Esophagus squamous epithelium (tissue), 5 donors: ENCODE results near the gene COL15A1. TPM values are rescaled to one million over a fixed set of nuclear protein-coding genes. Genes with fewer than 3 reads are reported as not detected.

Experiments
- DNase-seq: peaks from one replicate; lab custom pipeline; 2025; lab: John Stamatoyannopoulos, UW
- H3K27ac ChIP-seq, 4 donors: fragments of 200-600 bp; sonication (generic); one replicate each; pipeline ENCODE4 v1.5.1; 2016 to 2019; ENCODE audit warnings: mild to moderate bottlenecking in 1 of 4
- H3K27me3 ChIP-seq, 4 donors: fragments of 200-600 bp; sonication (generic); 1 replicate in 3 of 4; 2 replicates in 1 of 4; pipeline versions ENCODE4 v1.5.1 to v1.6.0; 2017 to 2021; ENCODE audit warnings: antibody characterized with exemption in 1 of 4
- H3K36me3 ChIP-seq, 3 donors: fragments of 200-600 bp; sonication (generic); one replicate each; pipeline ENCODE4 v1.5.1; 2016 to 2019
- H3K4me1 ChIP-seq, 3 donors: fragments of 200-600 bp; sonication (generic); one replicate each; pipeline ENCODE4 v1.5.1; 2017 to 2019
- H3K4me3 ChIP-seq, 4 donors: fragments of 200-600 bp; sonication (generic); 1 replicate in 3 of 4; 2 replicates in 1 of 4; pipeline ENCODE4 v1.5.1; 2016 to 2019; ENCODE audit warnings: mild to moderate bottlenecking in 2 of 4, moderate library complexity in 1 of 4
- H3K9me3 ChIP-seq, 3 donors: fragments of 200-600 bp; sonication (generic); one replicate each; pipeline ENCODE4 v1.5.1; 2016 to 2019
- CTCF ChIP-seq, 6 experiments: fragments of 450-650 bp in 4 of 6; fragments of 200-600 bp in 2 of 6; sonication (generic) in 2 of 6; IDR thresholded peaks; one replicate each; pipeline ENCODE4 v1.5.1; 2016 to 2019; ENCODE audit warnings: antibody characterized with exemption in 6 of 6, mild to moderate bottlenecking in 4 of 6, moderate library complexity in 4 of 6
- POLR2A ChIP-seq, 4 donors: fragments of 450-650 bp; IDR thresholded peaks; one replicate each; pipeline ENCODE4 v1.6.1; 2017; ENCODE audit warnings: antibody characterized with exemption in 4 of 4, mild to moderate bottlenecking in 4 of 4, moderate library complexity in 3 of 4
- WGBS, 2 donors: methylation state at CpG; one replicate each; pipeline ENCODE4 v1.1.5; 2018; 5-methylcytosine and 5-hydroxymethylcytosine counted together
- intact Hi-C: fragments of 100-400 bp; cut with DNase I; formaldehyde crosslinking; loops from one replicate; pipeline ENCODE4 v1.15.0; 2022
- total RNA-seq, 4 donors: library from RNA; depleted of rRNA; stranded (reverse); fragments of >200 nt; gene quantifications; one replicate each; pipeline ENCODE4 v1.1.0, GENCODE V29; 2016
- donor health status: DM: yes; HTN: yes; CAD: no.

COL15A1 gene
- total RNA-seq, 4 donors from 2014 or later, result 3.4 to 33.2 (median 9.7) TPM

DNA sequence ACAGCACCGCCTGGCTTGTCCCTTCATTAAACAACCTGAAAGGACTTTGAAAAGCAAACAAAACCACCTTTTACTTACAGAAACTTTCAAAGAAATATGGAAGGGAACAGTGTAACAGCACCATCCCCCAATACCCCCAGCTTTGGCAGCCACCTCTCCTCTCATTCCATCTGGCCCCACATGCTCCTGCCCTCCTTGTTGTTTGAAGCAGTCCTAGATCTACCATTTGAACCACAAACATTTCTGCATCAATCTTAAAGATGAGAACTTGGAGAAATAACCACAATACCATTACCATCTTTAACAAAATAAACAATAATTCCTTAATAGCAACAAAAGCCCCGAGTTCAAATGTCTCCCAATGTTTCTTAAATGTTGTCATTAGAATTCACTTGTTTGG, 17.8 kb upstream of the COL15A1 start:
- DNase-seq, result no peak
- 76 to 82% methylated on average over 2 of the region's 2 CpGs for WGBS, 2 donors

GRCh38 chr9:98927724-98928123, 16.0 kb upstream of the COL15A1 start:
- WGBS, 2 donors, result 64 to 100% methylated on average over 1 to 2 of the region's 6 CpGs
- H3K4me3 ChIP-seq, result no peak overlapping the region
- no peaks in the 10 kb centered on the region for H3K4me1 ChIP-seq
- H3K27ac ChIP-seq, result no peak overlapping the region
- no peaks in the 10 kb centered on the region for H3K9me3 ChIP-seq
- no peaks in the 10 kb centered on the region for H3K36me3 ChIP-seq
- TF ChIP-seq POLR2A (IDR thresholded peaks at IDR 0.05) (no peak), CTCF (IDR thresholded peaks at IDR 0.05) (no peak)
- DNase-seq, result no peak
- intact Hi-C loops, result no loop called here
- H3K27me3 ChIP-seq, result no peaks in the 10 kb centered on the region

More for the DNA sequence above, 17.8 kb upstream of the COL15A1 start:
- intact Hi-C loops, result no loop called here
- Histone ChIP-seq H3K27me3 (no peaks in the 10 kb centered on the region), H3K27ac (no peak overlapping the region), H3K36me3 (no peaks in the 10 kb centered on the region), H3K4me3 (no peak overlapping the region), H3K4me1 (no peaks in the 10 kb centered on the region), H3K9me3 (no peaks in the 10 kb centered on the region)
- TF ChIP-seq CTCF (IDR thresholded peaks at IDR 0.05) (no peak), POLR2A (IDR thresholded peaks at IDR 0.05) (no peak)

DNA sequence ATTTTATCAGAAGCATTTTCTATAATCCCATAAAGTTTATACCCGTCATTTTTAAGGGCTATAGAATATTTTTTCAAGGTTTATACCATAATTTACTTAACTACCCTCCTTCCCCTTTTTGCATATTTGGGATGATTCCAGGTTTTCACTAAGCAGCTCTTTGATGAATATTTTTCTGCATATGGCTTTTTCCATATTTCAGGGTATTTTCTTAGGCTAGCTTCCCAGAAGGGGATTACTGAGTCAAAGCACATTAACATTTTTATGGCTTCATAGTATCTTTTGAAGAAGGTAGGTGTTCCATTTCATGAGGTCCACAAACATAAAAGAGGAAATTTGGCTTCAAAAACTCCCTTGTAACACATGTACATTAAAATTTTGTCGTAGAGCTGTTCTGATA, 14.6 kb upstream of the COL15A1 start:
- H3K9me3 ChIP-seq, result no peaks in the 10 kb centered on the region
- DNase-seq, result no peak
- 27 to 28% methylated on average over 2 of the region's 2 CpGs for WGBS, 2 donors
- no peak overlapping the region for H3K27ac ChIP-seq
- H3K4me3 ChIP-seq, result no peak overlapping the region
- H3K36me3 ChIP-seq, result no peaks in the 10 kb centered on the region
- intact Hi-C loops, result no loop called here
- TF ChIP-seq POLR2A (IDR thresholded peaks at IDR 0.05) (no peak), CTCF (IDR thresholded peaks at IDR 0.05) (no peak)
- H3K4me1 ChIP-seq, result no peaks in the 10 kb centered on the region
- no peaks in the 10 kb centered on the region for H3K27me3 ChIP-seq

GRCh38 chr9:98929895-98930341, 13.8 kb upstream of the COL15A1 start:
- intact Hi-C loops, result no loop called here
- Histone ChIP-seq H3K4me3 (no peak overlapping the region), H3K4me1 (no peaks in the 10 kb centered on the region), H3K9me3 (no peaks in the 10 kb centered on the region), H3K27ac (no peak overlapping the region), H3K27me3 (no peaks in the 10 kb centered on the region), H3K36me3 (no peaks in the 10 kb centered on the region)
- TF ChIP-seq CTCF (IDR thresholded peaks at IDR 0.05) (no peak), POLR2A (IDR thresholded peaks at IDR 0.05) (no peak)
- no peak for DNase-seq
- WGBS, 2 donors, result 66 to 74% methylated on average over 9 to 10 of the region's 10 CpGs

DNA sequence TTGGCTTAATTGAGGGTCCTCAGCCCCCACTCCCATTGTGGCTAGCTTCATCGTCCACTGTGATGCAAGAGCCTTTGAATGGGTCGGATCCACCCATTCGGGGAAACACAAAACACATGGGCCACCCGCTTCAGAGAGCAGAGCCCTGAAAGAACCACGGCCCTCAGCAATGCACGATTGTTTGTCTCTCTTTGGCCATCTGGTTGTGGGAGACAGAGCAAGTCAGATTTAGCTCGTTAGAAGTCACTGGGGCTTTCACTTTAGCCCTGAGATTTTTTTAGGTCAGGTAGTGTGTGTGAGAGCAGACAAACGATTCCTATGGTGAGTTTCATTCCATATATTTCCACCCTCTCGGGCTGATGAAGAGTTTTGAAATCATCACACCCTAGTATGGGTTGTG, 12.9 kb upstream of the COL15A1 start:
- H3K27me3 ChIP-seq, result no peaks in the 10 kb centered on the region

More for the DNA sequence above, 12.9 kb upstream of the COL15A1 start:
- 73 to 85% methylated on average over 7 of the region's 9 CpGs for WGBS, 2 donors
- intact Hi-C loops, result no loop called here
- Histone ChIP-seq H3K36me3 (no peaks in the 10 kb centered on the region), H3K27ac (no peak overlapping the region), H3K4me3 (no peak overlapping the region), H3K4me1 (no peaks in the 10 kb centered on the region), H3K9me3 (no peaks in the 10 kb centered on the region)
- no peak for DNase-seq
- TF ChIP-seq POLR2A (IDR thresholded peaks at IDR 0.05), result no peak
- no peak for TF ChIP-seq CTCF (IDR thresholded peaks at IDR 0.05)
